ENCODE results near the gene CCDC106.

CCDC106 gene

DNA sequence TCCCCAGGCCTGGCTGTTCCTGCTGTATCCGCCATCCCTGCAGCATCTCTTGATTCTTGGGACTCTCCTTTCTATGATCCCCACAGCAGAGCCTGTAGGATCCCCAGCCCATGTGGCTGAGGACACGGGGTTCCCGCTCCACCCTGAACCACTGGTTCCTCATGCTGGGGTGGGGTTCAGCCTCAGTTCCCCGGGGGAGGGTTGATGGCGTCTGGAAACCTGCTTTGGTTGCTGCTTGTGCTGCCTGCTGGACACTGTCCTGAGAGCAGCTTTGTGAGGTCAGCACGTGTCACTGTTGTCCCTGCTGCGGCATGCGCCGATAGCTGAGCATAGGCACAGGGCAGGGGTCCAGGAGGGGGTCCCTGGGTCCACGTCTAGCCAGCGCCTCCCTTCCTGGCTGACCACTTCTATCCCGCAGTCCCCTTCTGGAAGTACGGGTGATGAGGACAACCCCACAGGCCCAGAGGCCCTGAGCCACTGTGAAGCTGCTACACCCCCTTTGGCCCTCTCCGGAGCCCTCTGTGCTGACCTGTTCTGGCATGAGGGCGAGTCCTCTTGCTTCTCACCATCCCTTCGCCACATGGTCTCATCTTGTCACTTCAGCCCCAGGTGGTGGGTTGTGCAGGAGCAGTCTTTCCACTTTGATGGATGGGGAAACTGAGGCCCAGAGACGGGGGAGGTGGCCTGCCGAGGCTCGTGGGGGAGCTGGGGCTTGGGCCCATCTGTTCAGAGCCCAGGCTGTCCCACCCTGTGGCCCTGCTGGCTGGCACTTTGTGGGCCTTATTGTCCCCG, 32.5 kb downstream of the CCDC106 start:
- peaks cover 13% of the 10 kb centered on the region for H3K4me1 ChIP-seq (ENCODE audit: control insufficient read depth, insufficient read depth, low read length)
- no peak overlapping the region for H3K9ac ChIP-seq (ENCODE audit: low read length)
- no peaks in the 10 kb centered on the region for H3K27me3 ChIP-seq (ENCODE audit: control insufficient read depth, insufficient read depth, low read length)
- H3K4me3 ChIP-seq (ENCODE audit: low read length), result no peak overlapping the region
- H3K27ac ChIP-seq (ENCODE audit: low read depth, low read length), result no peak overlapping the region
- H3K36me3 ChIP-seq (ENCODE audit: control insufficient read depth, insufficient read depth, low read length), result peaks cover 23% of the 10 kb centered on the region

GRCh38 chr19:55681131-55682092, 33.4 kb downstream of the CCDC106 start:
- H3K36me3 ChIP-seq (ENCODE audit: control insufficient read depth, insufficient read depth, low read length), result peaks cover 28% of the 10 kb centered on the region
- no peak overlapping the region for H3K27ac ChIP-seq (ENCODE audit: low read depth, low read length)

DNA sequence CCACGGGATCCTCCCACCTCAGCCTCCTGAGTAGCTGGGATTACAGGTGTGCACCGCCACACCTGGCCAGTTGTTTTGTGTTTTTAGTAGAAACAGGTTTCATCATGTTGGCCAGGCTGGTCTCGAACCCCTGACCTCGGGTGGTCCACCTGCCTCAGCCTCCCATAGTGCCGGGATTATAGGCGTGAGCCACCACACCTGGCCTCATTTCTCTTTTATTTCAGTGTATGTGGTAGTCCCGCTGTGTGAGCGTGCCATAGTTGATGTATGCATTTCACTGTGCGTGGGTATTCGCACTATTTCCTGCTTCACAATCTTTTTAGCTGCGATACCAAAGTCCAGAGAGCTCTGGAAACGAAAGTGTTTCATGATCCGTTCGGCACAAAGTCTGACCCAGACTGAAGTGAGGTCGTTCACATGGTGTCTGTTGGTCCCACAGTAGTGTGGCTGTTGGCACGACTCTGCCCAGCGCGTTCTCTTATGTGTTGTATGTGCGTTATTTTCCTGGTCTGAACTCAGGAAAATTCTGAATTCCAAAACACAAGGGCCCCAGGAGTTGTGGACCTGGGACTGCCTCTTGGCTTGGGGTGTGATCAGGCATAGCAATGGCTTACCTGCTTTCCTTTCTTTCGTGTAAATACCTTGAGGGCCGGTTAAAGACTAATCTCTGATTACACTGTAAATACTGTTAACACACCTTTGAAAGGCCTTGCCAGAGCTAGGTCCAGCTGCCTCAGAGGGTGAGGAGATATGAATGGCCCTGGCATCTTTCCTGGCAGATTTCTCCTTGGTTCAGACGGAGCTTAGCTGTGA, 35.6 kb downstream of the CCDC106 start:
- Histone ChIP-seq H3K27ac (ENCODE audit: low read depth, low read length) (no peak overlapping the region), H3K9ac (ENCODE audit: low read length) (no peak overlapping the region), H3K4me1 (ENCODE audit: control insufficient read depth, insufficient read depth, low read length) (no peaks in the 10 kb centered on the region)

More at GRCh38 chr19:55681131-55682092, 33.4 kb downstream of the CCDC106 start:
- Histone ChIP-seq H3K4me1 (ENCODE audit: control insufficient read depth, insufficient read depth, low read length) (peaks cover 5% of the 10 kb centered on the region), H3K9ac (ENCODE audit: low read length) (no peak overlapping the region), H3K4me3 (ENCODE audit: low read length) (no peak overlapping the region), H3K27me3 (ENCODE audit: control insufficient read depth, insufficient read depth, low read length) (no peaks in the 10 kb centered on the region)

GRCh38 chr19:55684946-55685681, 37.1 kb downstream of the CCDC106 start:
- H3K4me3 ChIP-seq (ENCODE audit: low read length), result no peak overlapping the region
- H3K27me3 ChIP-seq (ENCODE audit: control insufficient read depth, insufficient read depth, low read length), result no peaks in the 10 kb centered on the region
- H3K27ac ChIP-seq (ENCODE audit: low read depth, low read length), result no peak overlapping the region
- H3K9ac ChIP-seq (ENCODE audit: low read length), result no peak overlapping the region
- H3K36me3 ChIP-seq (ENCODE audit: control insufficient read depth, insufficient read depth, low read length), result peaks cover 23% of the 10 kb centered on the region
- no peaks in the 10 kb centered on the region for H3K4me1 ChIP-seq (ENCODE audit: control insufficient read depth, insufficient read depth, low read length)

More for the DNA sequence above, 35.6 kb downstream of the CCDC106 start:
- Histone ChIP-seq H3K27me3 (ENCODE audit: control insufficient read depth, insufficient read depth, low read length) (no peaks in the 10 kb centered on the region), H3K4me3 (ENCODE audit: low read length) (no peak overlapping the region), H3K36me3 (ENCODE audit: control insufficient read depth, insufficient read depth, low read length) (peaks cover 22% of the 10 kb centered on the region)

- Histone ChIP-seq H3K27me3 (ENCODE audit: control insufficient read depth, insufficient read depth, low read length) (no peaks in the 10 kb centered on the region), H3K4me3 (ENCODE audit: low read length) (no peak overlapping the region), H3K4me1 (ENCODE audit: control insufficient read depth, insufficient read depth, low read length) (no peaks in the 10 kb centered on the region), H3K36me3 (ENCODE audit: control insufficient read depth, insufficient read depth, low read length) (peaks cover 30% of the 10 kb centered on the region), H3K9ac (ENCODE audit: low read length) (no peak overlapping the region), H3K27ac (ENCODE audit: low read depth, low read length) (no peak overlapping the region)
Measured at GRCh38 chr19:55685776-55686175, 37.8 kb downstream of the CCDC106 start.

DNA sequence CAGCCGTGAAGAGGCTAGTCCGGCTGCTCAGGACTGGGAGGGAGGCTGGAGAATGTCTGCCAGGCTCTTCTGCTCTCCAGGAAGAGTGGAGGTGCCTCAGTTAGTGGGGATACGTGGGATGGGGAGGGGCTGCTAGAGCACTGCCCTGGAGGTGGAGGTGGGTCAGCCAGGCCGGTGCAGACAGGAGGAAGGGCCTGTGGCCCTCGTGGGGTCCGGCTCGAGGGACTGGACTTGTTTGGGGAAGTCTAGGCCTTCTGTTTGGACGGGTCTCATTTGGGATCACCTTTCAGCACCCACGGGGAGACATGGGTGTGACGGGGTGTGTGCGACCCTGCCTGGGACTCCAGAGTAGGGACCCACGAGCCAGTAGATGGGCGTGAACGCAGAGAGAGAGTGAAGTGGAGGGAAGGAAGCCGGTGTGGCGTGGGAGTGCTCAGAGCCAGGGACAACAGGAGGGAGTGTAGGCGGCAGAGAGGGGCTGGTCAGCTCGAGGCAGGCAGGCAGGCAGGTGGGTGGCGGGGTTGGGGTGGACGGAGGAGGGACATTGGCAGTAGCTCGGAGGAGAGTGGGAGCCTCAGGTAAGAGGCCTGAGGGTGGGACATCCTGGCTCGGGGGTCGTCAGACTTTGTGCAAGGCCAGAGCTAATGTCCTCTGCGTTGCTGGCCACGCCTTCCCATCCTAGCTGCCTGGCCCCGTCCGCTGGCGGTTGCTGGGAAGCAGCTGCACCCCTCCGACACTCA, 38.5 kb downstream of the CCDC106 start:
- no peak overlapping the region for H3K9ac ChIP-seq (ENCODE audit: low read length)
- no peak overlapping the region for H3K27ac ChIP-seq (ENCODE audit: low read depth, low read length)
- no peaks in the 10 kb centered on the region for H3K27me3 ChIP-seq (ENCODE audit: control insufficient read depth, insufficient read depth, low read length)
- H3K4me1 ChIP-seq (ENCODE audit: control insufficient read depth, insufficient read depth, low read length), result no peaks in the 10 kb centered on the region
- H3K4me3 ChIP-seq (ENCODE audit: low read length), result no peak overlapping the region
- peaks cover 35% of the 10 kb centered on the region for H3K36me3 ChIP-seq (ENCODE audit: control insufficient read depth, insufficient read depth, low read length)

- Histone ChIP-seq H3K27me3 (ENCODE audit: control insufficient read depth, insufficient read depth, low read length) (no peaks in the 10 kb centered on the region), H3K4me3 (ENCODE audit: low read length) (no peak overlapping the region), H3K9ac (ENCODE audit: low read length) (no peak overlapping the region), H3K27ac (ENCODE audit: low read depth, low read length) (no peak overlapping the region), H3K4me1 (ENCODE audit: control insufficient read depth, insufficient read depth, low read length) (no peaks in the 10 kb centered on the region), H3K36me3 (ENCODE audit: control insufficient read depth, insufficient read depth, low read length) (peaks cover 36% of the 10 kb centered on the region)
Measured at GRCh38 chr19:55687281-55688201, 39.5 kb downstream of the CCDC106 start.

- Histone ChIP-seq H3K9ac (ENCODE audit: low read length) (no peak overlapping the region), H3K27ac (ENCODE audit: low read depth, low read length) (no peak overlapping the region), H3K4me1 (ENCODE audit: control insufficient read depth, insufficient read depth, low read length) (no peaks in the 10 kb centered on the region), H3K36me3 (ENCODE audit: control insufficient read depth, insufficient read depth, low read length) (peaks cover 44% of the 10 kb centered on the region), H3K4me3 (ENCODE audit: low read length) (no peak overlapping the region), H3K27me3 (ENCODE audit: control insufficient read depth, insufficient read depth, low read length) (no peaks in the 10 kb centered on the region)
Measured at GRCh38 chr19:55688422-55689218, 40.6 kb downstream of the CCDC106 start.

- Histone ChIP-seq H3K27ac (ENCODE audit: low read depth, low read length) (no peak overlapping the region), H3K4me3 (ENCODE audit: low read length) (no peak overlapping the region), H3K4me1 (ENCODE audit: control insufficient read depth, insufficient read depth, low read length) (no peaks in the 10 kb centered on the region), H3K27me3 (ENCODE audit: control insufficient read depth, insufficient read depth, low read length) (no peaks in the 10 kb centered on the region), H3K9ac (ENCODE audit: low read length) (no peak overlapping the region), H3K36me3 (ENCODE audit: control insufficient read depth, insufficient read depth, low read length) (peaks cover 42% of the 10 kb centered on the region)
Measured at GRCh38 chr19:55689411-55690108, 41.5 kb downstream of the CCDC106 start.

All from rectal smooth muscle tissue (tissue), 1 donor.